Lower lobe of right lung (tissue), 2 donors: ENCODE data around the gene EPHA6. TPM values are rescaled to one million over a fixed set of nuclear protein-coding genes. Genes with fewer than 3 reads are reported as not detected.

ENCODE experiments used
- ATAC-seq, 2 donors: fragments of 200-7000 bp; cut with Tn5 transposase; one replicate each; pipeline ENCODE4 v1.9.1; 2020 to 2022; ENCODE audit warnings: mild to moderate bottlenecking in 2 of 2, moderate library complexity in 2 of 2
- DNase-seq: peaks from one replicate; pipeline ENCODE4 v3.0.0-alpha.2; 2020
- H3K27ac ChIP-seq: fragments of 200-600 bp; one replicate; pipeline ENCODE4 v1.8.0; 2022
- H3K27me3 ChIP-seq: fragments of 200-600 bp; one replicate; pipeline ENCODE4 v1.8.0; 2022; ENCODE audit warnings: low read depth
- H3K36me3 ChIP-seq: fragments of 200-600 bp; one replicate; pipeline ENCODE4 v1.8.0; 2022; ENCODE audit warnings: mild to moderate bottlenecking
- H3K4me1 ChIP-seq: fragments of 200-600 bp; one replicate; pipeline ENCODE4 v1.8.0; 2022
- H3K4me3 ChIP-seq: fragments of 200-600 bp; one replicate; pipeline ENCODE4 v1.8.0; 2022; ENCODE audit warnings: mild to moderate bottlenecking
- H3K9me3 ChIP-seq: fragments of 200-600 bp; one replicate; pipeline ENCODE4 v1.8.0; 2022
- intact Hi-C: fragments of 100-400 bp; cut with DNase I; formaldehyde crosslinking; loops from one replicate; pipeline ENCODE4 v1.11.0; 2022
- total RNA-seq: library from RNA; stranded (reverse); fragmentation: NEBNext Ultra II Directional; extraction: Animal tissue kit (Norgen Biotek cat#: 25700); gene quantifications from one replicate; pipeline ENCODE4 v1.2.1, GENCODE V29; 2021
- TF ChIP-seq, protein P1 (sequence below): fragments of 200-600 bp; IDR thresholded peaks from one replicate; pipeline ENCODE4 v1.8.0; 2022; ENCODE audit warnings: antibody characterized with exemption, mild to moderate bottlenecking
- donor health status: DM: no; HTN: yes; CAD: no; lungs with severe emphysema.

The EPHA6 gene
- total RNA-seq, 1 donor from 2014 or later, result 0.53 TPM

DNA sequence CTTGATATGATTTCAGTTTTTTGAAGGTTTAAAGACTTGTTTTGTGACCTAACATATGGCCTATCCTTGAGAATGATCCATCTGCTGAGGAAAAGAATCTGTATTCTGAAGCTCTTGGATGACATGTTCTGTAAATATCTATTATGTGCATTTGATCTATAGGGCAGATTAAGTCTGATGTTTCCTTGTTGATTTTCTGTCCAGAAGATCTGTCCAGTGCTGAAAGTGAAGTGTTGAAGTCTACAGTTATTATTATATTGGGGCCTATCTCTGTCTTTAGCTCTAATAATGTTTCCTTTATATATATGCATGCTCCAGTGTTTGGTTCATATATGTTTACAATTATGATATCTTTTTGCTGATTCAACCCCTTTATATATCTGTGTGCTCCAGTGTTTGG is 362.8 kb downstream of the EPHA6 start:
- Histone ChIP-seq H3K27ac (no peak overlapping the region), H3K36me3 (no peaks in the 10 kb centered on the region), H3K4me1 (no peaks in the 10 kb centered on the region), H3K9me3 (peaks cover 7% of the 10 kb centered on the region), H3K27me3 (no peaks in the 10 kb centered on the region), H3K4me3 (no peak overlapping the region)
- intact Hi-C loops, result no loop called here
- no peak for ATAC-seq
- no peak for DNase-seq
- TF ChIP-seq, protein P1, sequence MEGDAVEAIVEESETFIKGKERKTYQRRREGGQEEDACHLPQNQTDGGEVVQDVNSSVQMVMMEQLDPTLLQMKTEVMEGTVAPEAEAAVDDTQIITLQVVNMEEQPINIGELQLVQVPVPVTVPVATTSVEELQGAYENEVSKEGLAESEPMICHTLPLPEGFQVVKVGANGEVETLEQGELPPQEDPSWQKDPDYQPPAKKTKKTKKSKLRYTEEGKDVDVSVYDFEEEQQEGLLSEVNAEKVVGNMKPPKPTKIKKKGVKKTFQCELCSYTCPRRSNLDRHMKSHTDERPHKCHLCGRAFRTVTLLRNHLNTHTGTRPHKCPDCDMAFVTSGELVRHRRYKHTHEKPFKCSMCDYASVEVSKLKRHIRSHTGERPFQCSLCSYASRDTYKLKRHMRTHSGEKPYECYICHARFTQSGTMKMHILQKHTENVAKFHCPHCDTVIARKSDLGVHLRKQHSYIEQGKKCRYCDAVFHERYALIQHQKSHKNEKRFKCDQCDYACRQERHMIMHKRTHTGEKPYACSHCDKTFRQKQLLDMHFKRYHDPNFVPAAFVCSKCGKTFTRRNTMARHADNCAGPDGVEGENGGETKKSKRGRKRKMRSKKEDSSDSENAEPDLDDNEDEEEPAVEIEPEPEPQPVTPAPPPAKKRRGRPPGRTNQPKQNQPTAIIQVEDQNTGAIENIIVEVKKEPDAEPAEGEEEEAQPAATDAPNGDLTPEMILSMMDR, result no peak

GRCh38 chr3:97181704-97182103 is 367.3 kb downstream of the EPHA6 start:
- no peak overlapping the region for H3K27ac ChIP-seq
- intact Hi-C loops, result no loop called here
- H3K4me1 ChIP-seq, result no peaks in the 10 kb centered on the region
- H3K27me3 ChIP-seq, result no peaks in the 10 kb centered on the region
- ATAC-seq (no peak), DNase-seq (no peak)
- H3K9me3 ChIP-seq, result peaks cover 7% of the 10 kb centered on the region
- H3K36me3 ChIP-seq, result no peaks in the 10 kb centered on the region
- TF ChIP-seq, protein P1, result no peak
- H3K4me3 ChIP-seq, result no peak overlapping the region

DNA sequence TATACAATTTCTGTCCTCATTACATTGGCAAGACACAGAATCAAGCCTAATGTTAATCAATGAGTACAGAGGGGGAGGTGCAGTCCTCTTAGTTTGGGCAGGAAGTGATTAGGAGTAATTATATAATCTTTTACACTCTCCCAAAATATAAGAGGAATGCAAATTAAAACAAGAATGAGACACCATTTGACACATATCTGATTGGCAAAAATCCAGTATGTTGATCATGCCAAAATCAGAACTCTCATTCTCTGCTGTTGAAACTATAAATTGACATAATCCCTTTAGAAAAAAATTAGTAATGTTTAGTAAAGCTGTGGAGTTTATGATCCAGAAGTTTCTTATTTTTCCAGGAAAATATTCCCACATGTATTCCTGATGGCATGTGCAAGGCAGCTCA is 373.4 kb downstream of the EPHA6 start:
- DNase-seq (no peak), ATAC-seq (no peak)
- intact Hi-C loops, result no loop called here
- H3K9me3 ChIP-seq, result no peaks in the 10 kb centered on the region
- H3K27ac ChIP-seq, result no peak overlapping the region
- H3K36me3 ChIP-seq, result no peaks in the 10 kb centered on the region
- H3K4me1 ChIP-seq, result no peaks in the 10 kb centered on the region
- TF ChIP-seq, protein P1, result no peak
- no peaks in the 10 kb centered on the region for H3K27me3 ChIP-seq
- no peak overlapping the region for H3K4me3 ChIP-seq

DNA sequence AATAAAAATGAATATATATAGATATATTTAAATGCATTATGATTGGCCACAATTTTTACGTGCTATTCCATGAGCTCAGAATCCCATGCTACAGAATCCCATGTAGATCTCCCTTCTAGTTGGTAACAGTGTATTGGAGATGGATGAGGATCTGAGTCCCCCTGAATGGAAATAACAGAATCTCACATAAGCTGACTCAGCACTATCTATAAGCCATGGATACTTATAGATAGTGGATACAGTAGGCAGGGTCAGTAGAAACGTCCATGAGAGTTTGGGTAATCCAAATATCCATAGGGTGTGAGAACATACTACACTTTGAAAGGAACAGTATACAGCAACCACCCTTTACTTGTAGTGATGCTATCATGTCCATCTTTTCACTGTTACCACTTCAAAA is 375.4 kb downstream of the EPHA6 start:
- Histone ChIP-seq H3K27ac (no peak overlapping the region), H3K36me3 (no peaks in the 10 kb centered on the region), H3K4me1 (no peaks in the 10 kb centered on the region), H3K4me3 (no peak overlapping the region), H3K9me3 (no peaks in the 10 kb centered on the region), H3K27me3 (no peaks in the 10 kb centered on the region)
- intact Hi-C loops, result no loop called here
- TF ChIP-seq, protein P1, result no peak
- no peak for ATAC-seq
- no peak for DNase-seq

- Histone ChIP-seq H3K4me1 (no peaks in the 10 kb centered on the region), H3K27me3 (no peaks in the 10 kb centered on the region), H3K4me3 (no peak overlapping the region), H3K27ac (no peak overlapping the region), H3K9me3 (no peaks in the 10 kb centered on the region), H3K36me3 (no peaks in the 10 kb centered on the region)
- DNase-seq, result no peak
- TF ChIP-seq, protein P1, result no peak
- no peak for ATAC-seq
- intact Hi-C loops, result no loop called here
Measured at GRCh38 chr3:97197083-97197482, 382.7 kb downstream of the EPHA6 start.

- no peaks in the 10 kb centered on the region for H3K9me3 ChIP-seq
- TF ChIP-seq, protein P1, result no peak
- H3K36me3 ChIP-seq, result no peaks in the 10 kb centered on the region
- intact Hi-C loops, result no loop called here
- no peak overlapping the region for H3K4me3 ChIP-seq
- H3K27ac ChIP-seq, result no peak overlapping the region
- ATAC-seq (no peak), DNase-seq (no peak)
- H3K27me3 ChIP-seq, result no peaks in the 10 kb centered on the region
- H3K4me1 ChIP-seq, result no peaks in the 10 kb centered on the region
Measured at GRCh38 chr3:97197830-97198229, 383.4 kb downstream of the EPHA6 start.
